Transverse colon (tissue), 4 donors: Measurements from ENCODE around the gene IL17RE. TPM values are rescaled to one million over a fixed set of nuclear protein-coding genes. Genes with fewer than 3 reads are reported as not detected.

ENCODE experiments used
- DNase-seq: peaks from one replicate; pipeline ENCODE4 v3.0.0-alpha.2; 2019
- H3K27ac ChIP-seq, 4 donors: fragments of 200-600 bp; sonication (generic); 2 replicates each; pipeline ENCODE4 v1.5.1; 2016 to 2018; ENCODE audit warnings: inconsistent platforms in 4 of 4
- H3K27me3 ChIP-seq: fragments of 200-600 bp; sonication (generic); 2 replicates; pipeline ENCODE4 v1.5.1; 2017; ENCODE audit warnings: inconsistent platforms
- H3K36me3 ChIP-seq, 4 donors: fragments of 200-600 bp; sonication (generic); 2 replicates each; pipeline ENCODE4 v1.5.1; 2017 to 2019; ENCODE audit warnings: inconsistent platforms in 4 of 4
- H3K4me1 ChIP-seq, 4 donors: fragments of 200-600 bp; sonication (generic); 2 replicates each; pipeline ENCODE4 v1.5.1; 2017 to 2020; ENCODE audit warnings: inconsistent platforms in 4 of 4
- H3K4me3 ChIP-seq, 4 donors: fragments of 200-600 bp; sonication (generic); 1 replicate in 1 of 4; 2 replicates in 3 of 4; pipeline versions ENCODE4 v1.5.1 to v1.6.1; 2017 to 2019; ENCODE audit warnings: inconsistent platforms in 4 of 4
- H3K9me3 ChIP-seq, 2 donors: fragments of 200-600 bp; sonication (generic); 2 replicates each; pipeline ENCODE4 v1.5.1; 2017 to 2019; ENCODE audit warnings: inconsistent platforms in 2 of 2
- CTCF ChIP-seq, 5 experiments: fragments of 200-600 bp in 3 of 5; fragments of 450-650 bp in 2 of 5; sonication (generic) in 3 of 5; IDR thresholded peaks; 1 replicate in 2 of 5; 2 replicates in 3 of 5; pipeline ENCODE4 v1.5.1; 2016 to 2017; ENCODE audit warnings: antibody characterized with exemption in 5 of 5, inconsistent platforms in 3 of 5, mild to moderate bottlenecking in 2 of 5, moderate library complexity in 1 of 5
- EP300 ChIP-seq: sonication (generic); formaldehyde crosslinking; IDR thresholded peaks from one replicate; pipeline ENCODE4 v1.6.1; 2017; ENCODE audit warnings: antibody characterized with exemption, low read depth
- POLR2A ChIP-seq: fragments of 450-650 bp; IDR thresholded peaks from one replicate; pipeline ENCODE4 v1.6.1; 2016; ENCODE audit warnings: antibody characterized with exemption, mild to moderate bottlenecking, moderate library complexity
- POLR2AphosphoS5 ChIP-seq, 3 donors: sonication (generic); formaldehyde crosslinking; IDR thresholded peaks; one replicate each; pipeline ENCODE4 v1.6.1; 2016; ENCODE audit warnings: antibody characterized with exemption in 3 of 3
- WGBS, 2 donors: methylation state at CpG; one replicate each; pipeline ENCODE4 v1.1.5; 2018; ENCODE audit warnings: low coverage in 1 of 2; 5-methylcytosine and 5-hydroxymethylcytosine counted together
- in situ Hi-C, 4 donors: fragments of 200-750 bp; cut with MboI; loops; one replicate each; pipeline versions ENCODE4 v1.15.0 to v1.15.1; 2017; ENCODE audit warnings: low sequenced_read_pairs in 3 of 4, low pct_ligation_motif_present in 1 of 4, low pct_unique_long_range_greater_than_20kb in 1 of 4
- intact Hi-C: fragments of 100-400 bp; cut with DNase I; formaldehyde crosslinking; loops from one replicate; pipeline ENCODE4 v1.15.1; 2023; ENCODE audit warnings: low total_unique reads
- total RNA-seq, 4 donors: library from RNA; depleted of rRNA; stranded (reverse); fragments of >200 nt; gene quantifications; one replicate each; pipeline ENCODE4 v1.1.0, GENCODE V29; 2016

IL17RE gene
- total RNA-seq, 4 donors from 2014 or later, result 81.5 to 178 (median 108) TPM

- in situ Hi-C loops, result no loop called here
- H3K4me3 ChIP-seq, result no peak overlapping the region
Measured at GRCh38 chr3:9878700-9879099, 23.9 kb upstream of the IL17RE start.

GRCh38 chr3:9879830-9880549, 22.7 kb upstream of the IL17RE start, which contains the start of gene CIDEC:
Gene CIDEC (minus strand): TSS chr3:9880253. CDS start chr3:9878486, 1,767 bp downstream.
- Histone ChIP-seq H3K4me1 (peaks cover 0 to 8% (median 2%) of the 10 kb centered on the region in 4 donors), H3K36me3 (no peaks in the 10 kb centered on the region), H3K9me3 (no peaks in the 10 kb centered on the region), H3K27ac (peak within 1 kb of the TSS in 2 of 4 donors; percentile 17 to 24), H3K27me3 (no peaks in the 10 kb centered on the region), H3K4me3 (no peak within 1 kb of the TSS)
- in situ Hi-C loops (no loop called here), intact Hi-C loops (no loop called here)
- 80 to 89% methylated on average over 1 to 7 of the region's 7 CpGs for WGBS, 2 donors
- no peak for DNase-seq
- no peak for TF ChIP-seq POLR2AphosphoS5 (IDR thresholded peaks at IDR 0.05)
- no peak for TF ChIP-seq POLR2A
- TF ChIP-seq EP300, result no peak
- no peak for TF ChIP-seq CTCF (IDR thresholded peaks at IDR 0.05)

More at GRCh38 chr3:9878700-9879099, 23.9 kb upstream of the IL17RE start:
- 33 to 66% methylated on average over 1 to 5 of the region's 5 CpGs for WGBS, 2 donors
- Histone ChIP-seq H3K9me3 (no peaks in the 10 kb centered on the region), H3K36me3 (no peaks in the 10 kb centered on the region), H3K27me3 (no peaks in the 10 kb centered on the region), H3K4me1 (peaks cover 0 to 5% (median under 1%) of the 10 kb centered on the region in 4 donors), H3K27ac (peak overlapping the region in 2 of 4 donors; percentile 17 to 24)
- intact Hi-C loops, result no loop called here
- DNase-seq, result peak; percentile 72
- peak in 2 of 3 donors; percentile 57 to 75 for TF ChIP-seq POLR2AphosphoS5 (IDR thresholded peaks at IDR 0.05)
- TF ChIP-seq POLR2A, result peak; percentile 54
- TF ChIP-seq EP300, result no peak

- no peaks in the 10 kb centered on the region for H3K9me3 ChIP-seq
- in situ Hi-C loops, result no loop called here
- no peak for DNase-seq
- no peak overlapping the region for H3K27ac ChIP-seq
- H3K36me3 ChIP-seq, result no peaks in the 10 kb centered on the region
- peaks cover 0 to 8% (median 2%) of the 10 kb centered on the region in 4 donors for H3K4me1 ChIP-seq
- TF ChIP-seq CTCF (IDR thresholded peaks at IDR 0.05), result no peak
- no peak for TF ChIP-seq EP300
- no peak for TF ChIP-seq POLR2AphosphoS5 (IDR thresholded peaks at IDR 0.05)
- no peak for TF ChIP-seq POLR2A
- 80 to 81% methylated on average over 1 of the region's 1 CpG for WGBS, 2 donors
- intact Hi-C loops, result no loop called here
- no peak overlapping the region for H3K4me3 ChIP-seq
- no peaks in the 10 kb centered on the region for H3K27me3 ChIP-seq
Measured at GRCh38 chr3:9881441-9881840, 21.2 kb upstream of the IL17RE start.

GRCh38 chr3:9883706-9884554, 18.7 kb upstream of the IL17RE start:
- in situ Hi-C loops, result no loop called here
- peak overlapping the region in 3 of 4 donors; percentile 13 to 50 (median 47) for H3K27ac ChIP-seq
- no peaks in the 10 kb centered on the region for H3K9me3 ChIP-seq
- H3K36me3 ChIP-seq, result no peaks in the 10 kb centered on the region
- H3K4me1 ChIP-seq, result peaks cover 0 to 8% (median 2%) of the 10 kb centered on the region in 4 donors
- H3K4me3 ChIP-seq, result no peak overlapping the region
- H3K27me3 ChIP-seq, result no peaks in the 10 kb centered on the region
- TF ChIP-seq POLR2AphosphoS5 (IDR thresholded peaks at IDR 0.05), result no peak
- no peak for TF ChIP-seq CTCF (IDR thresholded peaks at IDR 0.05)
- no peak for TF ChIP-seq EP300
- no peak for TF ChIP-seq POLR2A
- no peak for DNase-seq
- intact Hi-C loops, result no loop called here
- WGBS, 2 donors, result 80 to 83% methylated on average over 7 of the region's 7 CpGs
